AG10803 (cell line): ENCODE data around the gene ZCWPW1.
A peak's percentile ranks its signal among the peaks of the same experiment; 100 is the strongest.

Experiments
- DNase-seq: peaks from one replicate; pipeline ENCODE4 v3.0.0; 2010; ENCODE audit warnings: low read depth
- H3K4me3 ChIP-seq: 2 replicates; pipeline ENCODE4 v1.5.1; 2011; ENCODE audit warnings: mild to moderate bottlenecking, low read length, control low read depth
- CTCF ChIP-seq: conservative IDR thresholded peaks from 2 replicates; pipeline ENCODE4 v1.5.1; 2011; ENCODE audit warnings: mild to moderate bottlenecking, low read length, control low read depth, inconsistent platforms

Gene ZCWPW1

GRCh38 chr7:100438172-100438571 is 9.7 kb upstream of the ZCWPW1 start:
- H3K4me3 ChIP-seq: no peak overlapping the region
- DNase-seq: no peak
- TF ChIP-seq CTCF: no peak

- H3K4me3 ChIP-seq: no peak overlapping the region
- DNase-seq: no peak
- TF ChIP-seq CTCF: no peak
Observed at GRCh38 chr7:100437150-100438100, 8.9 kb upstream of the ZCWPW1 start.

GRCh38 chr7:100435401-100436304 is 7.2 kb upstream of the ZCWPW1 start:
- peak; percentile 27 for DNase-seq
- no peak for TF ChIP-seq CTCF
- H3K4me3 ChIP-seq: peak overlapping the region; percentile 86

- DNase-seq: no peak
- no peak for TF ChIP-seq CTCF
- H3K4me3 ChIP-seq: peak overlapping the region; percentile 86
Observed at GRCh38 chr7:100434297-100435144, 6.0 kb upstream of the ZCWPW1 start.

- H3K4me3 ChIP-seq: no peak overlapping the region
- no peak for DNase-seq
- TF ChIP-seq CTCF: no peak
Observed at GRCh38 chr7:100433592-100434296, 5.2 kb upstream of the ZCWPW1 start.

GRCh38 chr7:100433276-100433591 is 4.7 kb upstream of the ZCWPW1 start:
- DNase-seq: no peak
- no peak for TF ChIP-seq CTCF
- H3K4me3 ChIP-seq: no peak overlapping the region
